Smooth muscle cell (in vitro differentiated cells): Measurements from ENCODE around the gene MOCS3. TPM values are rescaled to one million over a fixed set of nuclear protein-coding genes. Genes with fewer than 3 reads are reported as not detected.
A peak's percentile ranks its signal among the peaks of the same experiment; 100 is the strongest.

Source experiments
- DNase-seq: peaks from one replicate; lab custom pipeline; 2025; ENCODE audit not compliant: unreplicated experiment; lab: John Stamatoyannopoulos, UW
- H2AFZ ChIP-seq: fragments of 200-600 bp; sonication (generic); 2 replicates; pipeline ENCODE4 v1.6.0; 2016; ENCODE audit warnings: antibody characterized with exemption, low read depth, mild to moderate bottlenecking
- H3F3A ChIP-seq: fragments of 200-600 bp; sonication (generic); 2 replicates; pipeline ENCODE4 v1.6.0; 2017; ENCODE audit warnings: antibody characterized with exemption, low read depth
- H3K27ac ChIP-seq: fragments of 200-600 bp; sonication (generic); 2 replicates; pipeline ENCODE4 v1.5.1; 2016; ENCODE audit warnings: low read depth, mild to moderate bottlenecking
- H3K27me3 ChIP-seq: fragments of 200-600 bp; sonication (generic); 2 replicates; pipeline ENCODE4 v1.6.1; 2016; ENCODE audit warnings: low read depth, mild to moderate bottlenecking
- H3K36me3 ChIP-seq: fragments of 200-600 bp; sonication (generic); 2 replicates; pipeline ENCODE4 v1.5.1; 2016; ENCODE audit warnings: low read depth
- H3K4me1 ChIP-seq: fragments of 200-600 bp; sonication (generic); 2 replicates; pipeline ENCODE4 v1.5.1; 2016; ENCODE audit warnings: low read depth
- H3K4me2 ChIP-seq: fragments of 200-600 bp; sonication (generic); 2 replicates; pipeline ENCODE4 v1.6.0; 2016; ENCODE audit warnings: mild to moderate bottlenecking
- H3K4me3 ChIP-seq: fragments of 200-600 bp; sonication (generic); 2 replicates; pipeline ENCODE4 v1.5.1; 2016; ENCODE audit warnings: mild to moderate bottlenecking
- H3K79me2 ChIP-seq: fragments of 200-600 bp; sonication (generic); 2 replicates; pipeline ENCODE4 v1.6.0; 2016; ENCODE audit warnings: low read depth, mild to moderate bottlenecking
- H3K9ac ChIP-seq: fragments of 200-600 bp; sonication (generic); 2 replicates; pipeline ENCODE4 v1.6.0; 2016; ENCODE audit warnings: low read depth
- H3K9me3 ChIP-seq: fragments of 200-600 bp; sonication (generic); replicated peaks from 2 replicates; pipeline ENCODE4 v1.5.1; 2016; ENCODE audit warnings: low read depth
- H4K20me1 ChIP-seq: fragments of 200-600 bp; sonication (generic); 2 replicates; pipeline ENCODE4 v1.6.0; 2016; ENCODE audit warnings: low read depth
- WGBS: methylation state at CpG from one replicate; pipeline ENCODE4 v1.1.7; 2016; ENCODE audit warnings: low lambda C conversion rate; 5-methylcytosine and 5-hydroxymethylcytosine counted together
- polyA plus RNA-seq: library from polyadenylated mRNA; unstranded; fragments of >200 nt; fragmentation: Nextera tagmentation; extraction: Ambion mirVana; gene quantifications from 2 replicates; pipeline ENCODE4 v1.2.1, GENCODE V29; 2016
- total RNA-seq: library from RNA; depleted of rRNA; stranded (reverse); fragments of >200 nt; gene quantifications from 2 replicates; pipeline ENCODE4 v1.2.3, GENCODE V29; 2014
- TF ChIP-seq, protein P1 (sequence below): fragments of 200-600 bp; sonication (generic); IDR thresholded peaks from 2 replicates; pipeline ENCODE4 v1.5.1; 2017; ENCODE audit warnings: borderline replicate concordance, mild to moderate bottlenecking, antibody characterized with exemption; ENCODE audit not compliant: insufficient read depth, poor library complexity, severe bottlenecking

The MOCS3 gene
- total and polyA plus RNA-seq, 2 experiments from 2014 or later = 3.2 to 3.7 TPM

DNA sequence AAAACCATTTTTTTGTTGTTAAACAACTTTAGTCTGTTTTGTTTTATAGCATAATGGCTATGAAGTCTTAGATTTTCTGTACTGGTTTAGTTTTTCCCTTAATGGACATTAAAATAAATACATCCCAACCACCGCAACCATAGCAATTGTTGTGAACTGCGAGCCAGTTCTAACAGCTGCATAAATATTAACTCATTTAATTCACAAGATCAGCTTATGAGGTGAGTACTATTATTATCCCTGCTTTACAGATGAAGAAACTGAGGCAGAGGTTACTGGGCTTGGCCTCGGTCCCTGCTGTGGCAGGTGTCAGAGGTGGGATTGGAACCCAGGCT, 23.1 kb downstream of the MOCS3 start:
- Histone ChIP-seq H3F3A (no peaks in the 10 kb centered on the region), H3K36me3 (no peaks in the 10 kb centered on the region), H4K20me1 (no peaks in the 10 kb centered on the region), H3K79me2 (no peaks in the 10 kb centered on the region), H3K27ac (peak overlapping the region; percentile 72), H3K4me1 (no peaks in the 10 kb centered on the region), H2AFZ (no peak overlapping the region), H3K4me2 (no peak overlapping the region), H3K4me3 (no peak overlapping the region), H3K27me3 (no peaks in the 10 kb centered on the region), H3K9ac (peak overlapping the region; percentile 64), H3K9me3 (no peaks in the 10 kb centered on the region)
- 98% methylated on average over 3 of the region's 3 CpGs for WGBS
- no peak for DNase-seq
- TF ChIP-seq, protein P1, sequence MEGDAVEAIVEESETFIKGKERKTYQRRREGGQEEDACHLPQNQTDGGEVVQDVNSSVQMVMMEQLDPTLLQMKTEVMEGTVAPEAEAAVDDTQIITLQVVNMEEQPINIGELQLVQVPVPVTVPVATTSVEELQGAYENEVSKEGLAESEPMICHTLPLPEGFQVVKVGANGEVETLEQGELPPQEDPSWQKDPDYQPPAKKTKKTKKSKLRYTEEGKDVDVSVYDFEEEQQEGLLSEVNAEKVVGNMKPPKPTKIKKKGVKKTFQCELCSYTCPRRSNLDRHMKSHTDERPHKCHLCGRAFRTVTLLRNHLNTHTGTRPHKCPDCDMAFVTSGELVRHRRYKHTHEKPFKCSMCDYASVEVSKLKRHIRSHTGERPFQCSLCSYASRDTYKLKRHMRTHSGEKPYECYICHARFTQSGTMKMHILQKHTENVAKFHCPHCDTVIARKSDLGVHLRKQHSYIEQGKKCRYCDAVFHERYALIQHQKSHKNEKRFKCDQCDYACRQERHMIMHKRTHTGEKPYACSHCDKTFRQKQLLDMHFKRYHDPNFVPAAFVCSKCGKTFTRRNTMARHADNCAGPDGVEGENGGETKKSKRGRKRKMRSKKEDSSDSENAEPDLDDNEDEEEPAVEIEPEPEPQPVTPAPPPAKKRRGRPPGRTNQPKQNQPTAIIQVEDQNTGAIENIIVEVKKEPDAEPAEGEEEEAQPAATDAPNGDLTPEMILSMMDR = no peak

DNA sequence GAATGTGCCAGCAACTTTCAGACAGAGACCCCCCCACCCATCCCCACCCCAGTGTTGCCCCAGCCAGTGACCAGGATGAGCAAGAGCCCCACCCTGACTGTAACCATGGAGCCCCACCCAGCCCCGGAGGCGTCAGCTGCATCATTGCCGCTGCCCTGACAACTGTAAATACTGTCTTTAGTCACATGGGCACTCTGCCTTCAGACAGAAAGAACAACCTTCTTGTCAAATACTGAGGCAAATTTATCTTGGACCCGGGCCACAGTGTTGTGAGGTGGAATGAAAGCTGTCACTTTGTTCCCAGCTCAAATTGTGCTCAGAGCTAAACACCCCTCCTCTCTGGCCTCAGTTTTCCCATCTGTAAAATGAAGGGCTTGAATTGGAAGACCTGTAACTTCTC, 23.7 kb downstream of the MOCS3 start:
- DNase-seq = no peak
- no peak overlapping the region for H2AFZ ChIP-seq
- no peak overlapping the region for H3K4me2 ChIP-seq
- H3K4me1 ChIP-seq = no peaks in the 10 kb centered on the region
- no peaks in the 10 kb centered on the region for H3K36me3 ChIP-seq
- peak overlapping the region; percentile 44 for H3K9ac ChIP-seq
- no peaks in the 10 kb centered on the region for H4K20me1 ChIP-seq
- no peaks in the 10 kb centered on the region for H3F3A ChIP-seq
- peak overlapping the region; percentile 72 for H3K27ac ChIP-seq
- TF ChIP-seq, protein P1 = no peak
- 39% methylated on average over 4 of the region's 4 CpGs for WGBS
- H3K79me2 ChIP-seq = no peaks in the 10 kb centered on the region
- no peak overlapping the region for H3K4me3 ChIP-seq
- H3K9me3 ChIP-seq = no peaks in the 10 kb centered on the region
- H3K27me3 ChIP-seq = no peaks in the 10 kb centered on the region

DNA sequence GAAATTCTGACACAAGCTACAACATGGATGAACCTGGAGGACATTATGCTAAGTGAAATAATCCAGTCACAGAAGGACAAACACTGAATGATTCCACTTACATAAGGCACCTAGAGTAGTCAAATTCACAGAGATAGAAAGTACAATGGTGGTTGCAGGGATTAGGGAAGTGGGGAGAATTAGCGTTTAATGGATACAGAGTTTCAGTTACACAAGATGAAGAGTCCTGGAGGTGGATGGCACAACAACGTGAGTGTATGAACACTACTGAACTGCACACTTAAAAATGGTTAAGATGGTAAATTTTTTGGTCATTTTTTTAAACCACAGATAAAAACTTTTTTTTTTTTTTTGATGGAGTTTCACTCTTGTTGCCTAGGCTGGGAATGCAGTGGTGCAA, 24.7 kb downstream of the MOCS3 start:
- no peak overlapping the region for H3K4me3 ChIP-seq
- no peaks in the 10 kb centered on the region for H4K20me1 ChIP-seq
- H3K9ac ChIP-seq = no peak overlapping the region
- H3K79me2 ChIP-seq = no peaks in the 10 kb centered on the region
- H2AFZ ChIP-seq = no peak overlapping the region
- no peaks in the 10 kb centered on the region for H3F3A ChIP-seq
- TF ChIP-seq, protein P1 = no peak
- no peak overlapping the region for H3K27ac ChIP-seq
- H3K4me1 ChIP-seq = no peaks in the 10 kb centered on the region
- 80% methylated on average over 2 of the region's 2 CpGs for WGBS
- H3K27me3 ChIP-seq = no peaks in the 10 kb centered on the region
- no peak overlapping the region for H3K4me2 ChIP-seq
- H3K36me3 ChIP-seq = no peaks in the 10 kb centered on the region
- DNase-seq = no peak
- H3K9me3 ChIP-seq = no peaks in the 10 kb centered on the region

DNA sequence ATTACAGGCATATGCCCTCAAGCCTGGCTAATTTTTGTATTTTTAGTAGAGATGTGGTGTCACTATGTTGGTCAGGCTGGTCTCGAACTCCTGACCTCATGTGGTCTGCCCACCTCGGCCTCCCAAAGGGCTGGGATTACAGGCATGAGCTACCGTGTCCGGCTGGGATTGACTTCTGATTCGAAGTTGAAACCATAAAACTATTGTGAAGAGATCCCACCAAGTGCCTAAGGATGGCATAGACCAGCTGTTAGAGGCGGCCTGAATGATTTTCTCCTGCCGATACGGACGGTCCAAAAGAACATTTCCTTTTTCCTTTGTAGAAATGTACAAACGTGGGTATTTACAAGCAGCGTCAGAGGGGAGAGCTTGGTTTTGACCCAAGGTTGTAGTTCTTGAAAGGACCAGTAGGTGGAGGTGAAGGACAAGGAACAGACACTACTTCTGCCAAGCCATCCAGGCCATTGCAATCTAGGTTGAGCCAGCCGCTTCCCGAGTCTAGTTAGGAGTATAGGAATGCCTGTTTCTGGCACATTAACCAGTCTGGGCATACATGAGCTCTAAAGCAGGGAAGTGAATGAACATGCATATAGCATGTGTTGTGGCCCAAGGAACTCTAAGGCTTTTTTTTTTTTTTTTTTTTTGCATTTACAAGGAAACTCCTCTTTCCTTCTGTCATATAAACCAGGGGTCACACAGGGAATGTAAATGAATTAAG, 29.0 kb downstream of the MOCS3 start:
- H3K36me3 ChIP-seq = no peaks in the 10 kb centered on the region
- H4K20me1 ChIP-seq = no peaks in the 10 kb centered on the region
- H3K9me3 ChIP-seq = no peaks in the 10 kb centered on the region
- H3K4me1 ChIP-seq = no peaks in the 10 kb centered on the region
- TF ChIP-seq, protein P1 = peak; percentile 89
- no peaks in the 10 kb centered on the region for H3F3A ChIP-seq
- no peaks in the 10 kb centered on the region for H3K27me3 ChIP-seq
- H2AFZ ChIP-seq = peak overlapping the region; percentile 45
- 28% methylated on average over 13 of the region's 13 CpGs for WGBS
- no peak overlapping the region for H3K27ac ChIP-seq
- no peak overlapping the region for H3K9ac ChIP-seq
- peak; percentile 9 for DNase-seq
- no peaks in the 10 kb centered on the region for H3K79me2 ChIP-seq
- no peak overlapping the region for H3K4me3 ChIP-seq
- no peak overlapping the region for H3K4me2 ChIP-seq
